PFSK-1 (cell line): Measurements from ENCODE around the gene RYR2.

ENCODE experiments used
- FOXP2 ChIP-seq: optimal IDR thresholded peaks from 2 replicates; pipeline ENCODE3; 2011; ENCODE audit warnings: borderline replicate concordance, control low read depth, inconsistent platforms; ENCODE audit not compliant: insufficient read depth; ENCODE audit errors: extremely low read length, extremely low read depth
- POLR2AphosphoS5 ChIP-seq: IDR thresholded peaks from 2 replicates; pipeline ENCODE4 v1.6.1; 2012; ENCODE audit warnings: low read depth, mild to moderate bottlenecking, control low read depth, low read length, moderate library complexity
- REST ChIP-seq, 2 experiments: IDR thresholded peaks; 2 replicates each; pipeline versions ENCODE4 v1.6.1 to v1.8.0; 2011 to 2012; ENCODE audit warnings: low read depth in 2 of 2, low read length in 2 of 2, control low read depth in 1 of 2, inconsistent platforms in 1 of 2, mild to moderate bottlenecking in 1 of 2, moderate library complexity in 1 of 2; ENCODE audit not compliant: insufficient read depth in 1 of 2
- SIN3A ChIP-seq: IDR thresholded peaks from 2 replicates; pipeline ENCODE4 v1.6.1; 2012; ENCODE audit warnings: mild to moderate bottlenecking, low read length, moderate library complexity, borderline replicate concordance; ENCODE audit not compliant: insufficient read depth
- TAF1 ChIP-seq: IDR thresholded peaks from 2 replicates; pipeline ENCODE4 v1.6.1; 2012; ENCODE audit warnings: low read length, control low read depth, borderline replicate concordance; ENCODE audit not compliant: insufficient read depth

Gene RYR2

GRCh38 chr1:237878406-237878805 lies 836.4 kb downstream of the RYR2 start:
- TF ChIP-seq SIN3A (no peak), REST (IDR thresholded peaks at IDR 0.05; ENCODE audit: insufficient read depth in 1 of 2, low read depth in 2 of 2, low read length in 2 of 2) (no peak), FOXP2 (no peak), POLR2AphosphoS5 (no peak), TAF1 (no peak)

- TF ChIP-seq FOXP2, result no peak
- no peak for TF ChIP-seq SIN3A
- no peak for TF ChIP-seq REST (IDR thresholded peaks at IDR 0.05; ENCODE audit: insufficient read depth in 1 of 2, low read depth in 2 of 2, low read length in 2 of 2)
- TF ChIP-seq POLR2AphosphoS5, result no peak
- no peak for TF ChIP-seq TAF1
Measured at GRCh38 chr1:237879195-237879594, 837.2 kb downstream of the RYR2 start.
